Endothelial cell of umbilical vein (primary cell): ENCODE data around the gene GAS2L2. TPM values are rescaled to one million over a fixed set of nuclear protein-coding genes. Genes with fewer than 3 reads are reported as not detected.

Source experiments
- BruUV-seq: library from RNA; stranded (reverse); fragments of 400-500 nt; replicated peaks from 2 replicates; lab custom pipeline; 2021; lab: Mats Ljungman, UMichigan
- CTCF ChIA-PET: fragments of 300-600, 350-600 bp; sonication (Branson Sonifier 250); formaldehyde crosslinking; loops from one replicate; lab custom pipeline; 2021; ENCODE audit warnings: antibody characterized with exemption, inconsistent platforms; lab: Charles Lee
- POLR2A ChIA-PET: fragments of 300-600, 350-600 bp; sonication (Branson Sonifier 250); formaldehyde crosslinking; loops from one replicate; lab custom pipeline; 2021; ENCODE audit warnings: antibody characterized with exemption, inconsistent platforms; lab: Charles Lee
- DNase-seq: peaks from one replicate; pipeline ENCODE4 v3.0.0-alpha.2; 2011; ENCODE audit warnings: low read depth, low spot score
- FAIRE-seq: peaks from 2 replicates; lab custom pipeline; 2011; peaks lifted over from hg19 to GRCh38; lab: Jason Lieb, UNC
- H2AFZ ChIP-seq: 2 replicates; pipeline ENCODE4 v1.6.0; 2012; ENCODE audit warnings: low read depth, low read length, control low read depth, inconsistent platforms
- H3K27ac ChIP-seq: 2 replicates; pipeline ENCODE4 v1.5.1; 2011; ENCODE audit warnings: low read depth, mild to moderate bottlenecking, control low read depth, low read length, moderate library complexity; ENCODE audit not compliant: insufficient read depth
- H3K27me3 ChIP-seq, 2 experiments: 2 replicates each; pipeline versions ENCODE4 v1.6.0 to v1.6.1; 2011; ENCODE audit warnings: low read length in 2 of 2, mixed read lengths in 1 of 2; ENCODE audit not compliant: control insufficient read depth in 2 of 2, insufficient read depth in 2 of 2
- H3K36me3 ChIP-seq, 2 experiments: 2 replicates in 1 of 2; 3 replicates in 1 of 2; pipeline ENCODE4 v1.5.1; 2011; ENCODE audit warnings: low read length in 2 of 2, mild to moderate bottlenecking in 1 of 2, moderate library complexity in 1 of 2; ENCODE audit not compliant: control insufficient read depth in 2 of 2, insufficient read depth in 2 of 2; ENCODE audit errors: extremely low read depth in 1 of 2
- H3K4me1 ChIP-seq: 3 replicates; pipeline ENCODE4 v1.5.1; 2011; ENCODE audit warnings: mild to moderate bottlenecking, low read length; ENCODE audit not compliant: control insufficient read depth, insufficient read depth; ENCODE audit errors: extremely low read depth
- H3K4me2 ChIP-seq: 2 replicates; pipeline ENCODE4 v1.6.1; 2011; ENCODE audit warnings: low read length, control low read depth, mixed read lengths; ENCODE audit not compliant: insufficient read depth
- H3K4me3 ChIP-seq, 3 experiments: fragments of 200-600 bp in 1 of 3; sonication (generic), shearing (Covaris generic) in 1 of 3; replicated peaks in 1 of 3; 2 replicates each; pipeline ENCODE4 v1.5.1; 2011 to 2016; ENCODE audit warnings: control low read depth in 3 of 3, low read length in 3 of 3, mild to moderate bottlenecking in 2 of 3, inconsistent platforms in 1 of 3, low read depth in 1 of 3, moderate library complexity in 1 of 3; ENCODE audit not compliant: insufficient read depth in 1 of 3
- H3K79me2 ChIP-seq: 2 replicates; pipeline ENCODE4 v1.6.0; 2012; ENCODE audit warnings: low read length, inconsistent platforms; ENCODE audit not compliant: control insufficient read depth, insufficient read depth
- H3K9ac ChIP-seq: replicated peaks from 2 replicates; pipeline ENCODE3; 2011; ENCODE audit warnings: low read length, control low read depth; ENCODE audit not compliant: insufficient read depth; ENCODE audit errors: extremely low read depth
- H3K9me1 ChIP-seq: replicated peaks from 3 replicates; pipeline ENCODE4 v1.6.0; 2011; ENCODE audit warnings: mild to moderate bottlenecking, low read length; ENCODE audit not compliant: control insufficient read depth, insufficient read depth; ENCODE audit errors: extremely low read depth
- H3K9me3 ChIP-seq: replicated peaks from 2 replicates; pipeline ENCODE4 v1.5.1; 2012; ENCODE audit warnings: low read length, inconsistent platforms; ENCODE audit not compliant: control insufficient read depth, insufficient read depth
- H4K20me1 ChIP-seq: replicated peaks from 2 replicates; pipeline ENCODE3; 2011; ENCODE audit warnings: mild to moderate bottlenecking, low read length; ENCODE audit not compliant: control insufficient read depth, insufficient read depth; ENCODE audit errors: extremely low read depth
- CTCF ChIP-seq, 2 donors: IDR thresholded peaks; 1 replicate in 1 of 2; 2 replicates in 1 of 2; pipeline ENCODE4 v1.5.1; 2011; ENCODE audit warnings: low read length in 2 of 2, mild to moderate bottlenecking in 2 of 2, moderate library complexity in 2 of 2, control low read depth in 1 of 2, inconsistent platforms in 1 of 2, low read depth in 1 of 2; ENCODE audit not compliant: insufficient read depth in 1 of 2; ENCODE audit errors: extremely low read depth in 1 of 2
- EZH2 ChIP-seq: IDR thresholded peaks from 2 replicates; pipeline ENCODE4 v1.6.1; 2012; ENCODE audit warnings: borderline replicate concordance, low read depth, mild to moderate bottlenecking, moderate library complexity, low read length, inconsistent platforms; ENCODE audit not compliant: severe bottlenecking
- FOS ChIP-seq: IDR thresholded peaks from 2 replicates; pipeline ENCODE4 v1.6.1; 2011; ENCODE audit warnings: mild to moderate bottlenecking, low read length, moderate library complexity, borderline replicate concordance; ENCODE audit not compliant: insufficient read depth
- GATA2 ChIP-seq: IDR thresholded peaks from 2 replicates; pipeline ENCODE4 v1.7.0; 2011; ENCODE audit warnings: low read depth, mild to moderate bottlenecking, moderate library complexity, mixed read lengths, low read length; ENCODE audit not compliant: insufficient read length, insufficient read depth
- JUN ChIP-seq: IDR thresholded peaks from 2 replicates; pipeline ENCODE4 v1.6.1; 2011; ENCODE audit warnings: borderline replicate concordance, low read depth; ENCODE audit not compliant: insufficient read length, insufficient read depth
- MAX ChIP-seq: IDR thresholded peaks from 2 replicates; pipeline ENCODE4 v1.6.1; 2011; ENCODE audit not compliant: insufficient read depth, insufficient read length
- MYC ChIP-seq: IDR thresholded peaks from one replicate; pipeline ENCODE4 v1.6.1; 2011; ENCODE audit warnings: mild to moderate bottlenecking, low read depth, low read length
- POLR2A ChIP-seq: IDR thresholded peaks from 2 replicates; pipeline ENCODE4 v1.6.1; 2012; ENCODE audit warnings: low read depth, mild to moderate bottlenecking, control low read depth, low read length
- POLR2AphosphoS5 ChIP-seq: IDR thresholded peaks from 2 replicates; pipeline ENCODE4 v1.6.1; 2012; ENCODE audit warnings: low read depth, mild to moderate bottlenecking, control low read depth, low read length, moderate library complexity; ENCODE audit not compliant: insufficient read depth
- dilution Hi-C: fragments of 300-500 bp; cut with MboI; formaldehyde crosslinking; loops from one replicate; pipeline ENCODE4 v1.15.0; 2019; ENCODE audit warnings: low sequenced_read_pairs; ENCODE audit not compliant: extremely low pct_ligation_motif_present
- intact Hi-C: fragments of 100-400 bp; cut with micrococcal nuclease; formaldehyde crosslinking; loops from one replicate; pipeline ENCODE4 v1.10.0; 2022
- polyA plus RNA-seq, 4 experiments: library from polyadenylated mRNA; depleted of rRNA in 3 of 4; stranded (reverse) in 3 of 4; unstranded in 1 of 4; fragments of >200 nt; gene quantifications; 2 replicates each; pipeline versions ENCODE4 v1.2.1 to v1.2.3, GENCODE V29; 2011 to 2012; ENCODE audit warnings: missing spikeins in 1 of 4
- total RNA-seq: library from RNA; stranded (reverse); gene quantifications from 2 replicates; pipeline ENCODE4 v1.2.3, GENCODE V29; 2021

Gene GAS2L2
- total and polyA plus RNA-seq, 2 donors (not counting 3 experiments of a cell fraction or from before 2014, with no cell fraction given): not detected

GRCh38 chr17:35797918-35798317, 44.9 kb upstream of the GAS2L2 start:
- H3K27me3 ChIP-seq: peaks cover 24 to 47% of the 10 kb centered on the region in 2 experiments
- POLR2A ChIA-PET: no interaction called here
- no peak for TF ChIP-seq EZH2
- TF ChIP-seq JUN: no peak
- H2AFZ ChIP-seq: no peak overlapping the region
- H3K4me2 ChIP-seq: no peak overlapping the region
- no peaks in the 10 kb centered on the region for H3K36me3 ChIP-seq
- no TSS peak for BruUV-seq
- no peaks in the 10 kb centered on the region for H3K79me2 ChIP-seq
- FAIRE-seq (no peak), DNase-seq (no peak)
- H3K9me1 ChIP-seq: no peaks in the 10 kb centered on the region
- no peaks in the 10 kb centered on the region for H3K9me3 ChIP-seq
- intact Hi-C loops: no loop called here
- CTCF ChIA-PET: interaction anchor here (0.9 to 8.1 kb wide), 2 partner anchors 11 to 34 kb away, joined by 3 to 68 read pairs; no protein-coding TSS in a partner anchor
- H3K4me1 ChIP-seq: peaks cover 30% of the 10 kb centered on the region
- dilution Hi-C loops: no loop called here
- no peak overlapping the region for H3K4me3 ChIP-seq
- H4K20me1 ChIP-seq: no peaks in the 10 kb centered on the region
- no peak overlapping the region for H3K9ac ChIP-seq
- no peak overlapping the region for H3K27ac ChIP-seq

GRCh38 chr17:35797370-35797769, 44.3 kb upstream of the GAS2L2 start:
- dilution Hi-C loops (no loop called here), intact Hi-C loops (no loop called here)
- no peaks in the 10 kb centered on the region for H4K20me1 ChIP-seq
- H3K9ac ChIP-seq: no peak overlapping the region
- DNase-seq: no peak
- H3K27ac ChIP-seq: no peak overlapping the region
- H2AFZ ChIP-seq: no peak overlapping the region
- no TSS peak for BruUV-seq
- peaks cover 30 to 52% of the 10 kb centered on the region in 2 experiments for H3K27me3 ChIP-seq
- H3K9me3 ChIP-seq: no peaks in the 10 kb centered on the region
- H3K4me2 ChIP-seq: no peak overlapping the region
- no peak overlapping the region for H3K4me3 ChIP-seq
- no peaks in the 10 kb centered on the region for H3K36me3 ChIP-seq
- TF ChIP-seq POLR2AphosphoS5 (no peak), MYC (no peak), FOS (no peak), GATA2 (no peak), CTCF (IDR thresholded peaks at IDR 0.05; ENCODE audit: extremely low read depth in 1 of 2, insufficient read depth in 1 of 2, low read depth in 1 of 2, low read length in 2 of 2) (no peak), JUN (no peak), MAX (no peak), EZH2 (no peak), POLR2A (no peak)
- H3K9me1 ChIP-seq: no peaks in the 10 kb centered on the region
- H3K79me2 ChIP-seq: no peaks in the 10 kb centered on the region
- ChIA-PET POLR2A (interaction anchor here (1.5 kb wide), 1 partner anchor 12 kb away, joined by 5 read pairs; the partner anchor contains the start of gene TAF15), CTCF (interaction anchor here (1.5 to 8.1 kb wide), 3 partner anchors 11 to 33 kb away, joined by 6 to 68 read pairs (median 8); partner anchors contain the start of gene TAF15)
- H3K4me1 ChIP-seq: peaks cover 30% of the 10 kb centered on the region
- no peak for FAIRE-seq
